Measurements from ENCODE around the gene COBL.

COBL gene

GRCh38 chr7:51043461-51043860, 273.1 kb downstream of the COBL start:
- TF ChIP-seq CTCF (IDR thresholded peaks at IDR 0.05; ENCODE audit: low read depth, low read length) = no peak
- in situ Hi-C loops (cut with HindIII; ENCODE audit: low sequenced_read_pairs) = no loop called here
- H3K4me3 ChIP-seq (ENCODE audit: low read depth, low read length) = no peak overlapping the region
- DNase-seq (ENCODE audit: low read depth, low spot score) = no peak

- no peak for TF ChIP-seq CTCF (IDR thresholded peaks at IDR 0.05; ENCODE audit: low read depth, low read length)
- DNase-seq (ENCODE audit: low read depth, low spot score) = peak; percentile 79
- no peak overlapping the region for H3K4me3 ChIP-seq (ENCODE audit: low read depth, low read length)
- in situ Hi-C loops (cut with HindIII; ENCODE audit: low sequenced_read_pairs) = no loop called here
Observed at GRCh38 chr7:51040787-51041186, 275.8 kb downstream of the COBL start.

GRCh38 chr7:51038573-51038972, 278.0 kb downstream of the COBL start:
- DNase-seq (ENCODE audit: low read depth, low spot score) = no peak
- no peak for TF ChIP-seq CTCF (IDR thresholded peaks at IDR 0.05; ENCODE audit: low read depth, low read length)
- no peak overlapping the region for H3K4me3 ChIP-seq (ENCODE audit: low read depth, low read length)
- in situ Hi-C loops (cut with HindIII; ENCODE audit: low sequenced_read_pairs) = no loop called here

- peak; percentile 18 for DNase-seq (ENCODE audit: low read depth, low spot score)
- no peak overlapping the region for H3K4me3 ChIP-seq (ENCODE audit: low read depth, low read length)
- TF ChIP-seq CTCF (IDR thresholded peaks at IDR 0.05; ENCODE audit: low read depth, low read length) = no peak
- in situ Hi-C loops (cut with HindIII; ENCODE audit: low sequenced_read_pairs) = no loop called here
Observed at GRCh38 chr7:51035716-51036115, 280.9 kb downstream of the COBL start.

GRCh38 chr7:51034521-51035264, 281.9 kb downstream of the COBL start:
- in situ Hi-C loops (cut with HindIII; ENCODE audit: low sequenced_read_pairs) = no loop called here
- DNase-seq (ENCODE audit: low read depth, low spot score) = peak; percentile 93
- no peak overlapping the region for H3K4me3 ChIP-seq (ENCODE audit: low read depth, low read length)
- TF ChIP-seq CTCF (IDR thresholded peaks at IDR 0.05; ENCODE audit: low read depth, low read length) = no peak

GRCh38 chr7:51033727-51034520, 282.7 kb downstream of the COBL start:
- no peak for DNase-seq (ENCODE audit: low read depth, low spot score)
- TF ChIP-seq CTCF (IDR thresholded peaks at IDR 0.05; ENCODE audit: low read depth, low read length) = no peak
- in situ Hi-C loops (cut with HindIII; ENCODE audit: low sequenced_read_pairs) = no loop called here
- H3K4me3 ChIP-seq (ENCODE audit: low read depth, low read length) = no peak overlapping the region
